NCI-H510A (cell line): ENCODE data around the gene ARMH2.
"Not testable (repeated sequence)": the region's sequence is repeated elsewhere in the genome, so short reads cannot be mapped to it uniquely, and the experiment has no call there.

Source experiments
- DNase-seq: peaks from one replicate; lab custom pipeline; 2025; lab: John Stamatoyannopoulos, UW

The ARMH2 gene

DNA sequence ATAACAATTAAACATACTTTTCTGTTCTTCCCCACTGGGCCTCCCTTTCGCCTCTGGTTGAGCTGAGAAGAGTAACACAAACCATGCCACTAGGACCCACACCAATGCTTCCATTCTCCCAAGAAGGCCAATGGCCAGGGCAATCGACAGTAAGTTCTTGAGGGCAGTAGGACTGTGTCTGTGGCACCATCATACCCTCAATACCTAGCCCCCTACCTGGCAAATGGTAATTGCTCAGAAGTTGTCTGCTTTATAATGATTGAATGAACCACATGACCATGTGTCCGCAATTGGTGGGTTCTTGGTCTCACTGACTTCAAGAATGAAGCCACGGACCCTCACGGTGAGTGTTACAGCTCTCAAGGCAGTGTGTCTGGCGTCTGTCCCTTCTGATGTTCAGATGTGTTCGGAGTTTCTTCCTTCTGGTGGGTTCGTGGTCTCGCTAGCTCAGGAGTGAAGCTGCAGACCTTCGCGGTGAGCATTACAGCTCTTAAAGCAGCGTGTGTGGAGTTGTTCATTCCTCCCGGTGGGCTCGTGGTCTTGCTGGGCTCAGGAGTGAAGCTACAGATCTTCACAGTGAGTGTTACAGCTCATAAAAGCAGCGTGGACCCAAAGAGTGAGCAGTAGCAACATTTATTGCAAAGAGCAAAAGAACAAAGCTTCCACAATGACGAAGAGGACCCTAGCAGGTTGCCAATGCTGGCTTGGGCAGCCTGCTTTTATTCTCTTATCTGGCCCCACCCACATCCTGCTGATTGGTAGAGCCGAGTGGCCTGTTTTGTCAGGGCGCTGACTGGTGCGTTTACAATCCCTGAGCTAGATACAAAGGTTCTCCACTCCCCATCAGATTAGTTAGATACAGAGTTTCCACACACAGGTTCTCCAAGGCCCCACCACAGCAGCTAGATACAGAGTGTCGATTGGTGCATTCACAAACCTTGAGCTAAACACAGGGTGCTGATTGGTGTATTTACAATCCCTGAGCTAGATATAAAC, 33.6 kb downstream of the ARMH2 start:
- DNase-seq = not testable (repeated sequence)

DNA sequence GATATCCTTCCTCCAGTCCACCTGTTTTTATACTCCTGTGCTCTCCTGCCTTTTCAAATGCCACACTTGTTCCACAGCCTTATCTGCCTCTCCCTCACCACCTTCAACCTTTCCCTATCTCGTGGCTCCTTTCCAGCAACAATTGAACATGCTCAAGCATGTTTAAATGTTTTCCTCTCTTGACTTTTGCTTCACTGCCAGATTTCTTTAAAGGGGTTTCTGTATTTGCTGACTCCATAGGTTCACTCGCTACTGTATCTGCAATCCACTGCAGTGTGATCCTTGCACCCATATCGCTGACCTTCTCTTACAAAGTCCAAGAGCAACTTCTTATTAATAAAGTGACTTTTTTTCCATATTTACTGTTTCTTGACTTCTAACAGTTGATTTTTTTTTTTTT, 35.1 kb downstream of the ARMH2 start:
- no peak for DNase-seq

DNA sequence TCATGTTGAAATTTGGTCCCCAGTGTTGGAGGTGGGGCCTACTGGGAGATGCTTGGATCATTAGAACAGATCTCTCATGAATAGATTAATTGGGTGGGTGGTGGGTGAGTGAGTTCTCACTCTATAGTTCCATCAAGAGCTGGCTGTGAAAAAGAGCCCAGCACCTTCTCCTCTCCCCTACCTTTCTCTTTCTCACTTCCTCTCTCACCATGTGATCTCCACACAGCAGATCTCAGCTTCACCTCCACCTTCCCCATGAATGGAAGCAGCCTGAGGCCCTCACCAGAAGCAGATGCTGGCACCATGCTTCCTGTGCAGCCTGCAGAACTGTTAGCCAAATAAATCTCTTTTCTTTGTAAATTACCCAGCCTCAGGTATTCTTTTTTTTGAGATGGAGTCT, 36.9 kb downstream of the ARMH2 start:
- DNase-seq = no peak

DNA sequence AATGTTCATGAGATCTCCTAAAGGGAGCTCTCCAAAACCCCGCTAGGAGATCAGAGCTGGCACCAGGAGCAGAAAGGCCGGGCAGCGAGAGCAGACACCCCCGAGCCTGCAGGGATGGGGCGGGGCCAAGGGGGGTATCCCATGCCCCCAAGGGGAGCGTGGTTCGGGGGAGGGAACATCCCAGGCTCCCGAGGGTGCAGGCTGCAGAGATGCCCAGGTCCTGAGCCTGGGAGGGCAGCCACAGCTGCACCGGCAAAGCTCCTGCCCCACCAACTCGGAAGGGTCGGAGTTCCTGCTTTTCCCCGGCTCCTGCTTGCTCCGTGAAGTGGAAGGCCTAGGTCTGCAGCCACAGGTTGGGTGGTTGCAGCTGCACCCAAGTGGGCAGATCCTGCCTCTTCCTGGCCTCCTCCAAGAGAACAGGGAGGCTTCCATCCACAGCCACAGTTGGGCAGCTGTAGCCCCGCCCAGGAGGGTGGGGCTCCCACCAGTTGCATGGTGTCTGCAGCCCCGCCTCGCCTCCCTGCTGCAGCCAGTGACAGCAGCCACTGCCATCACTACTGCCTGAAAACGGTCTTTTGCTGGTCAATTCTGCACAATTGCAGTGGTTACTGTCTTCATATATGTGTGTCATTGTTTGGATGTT, 37.4 kb downstream of the ARMH2 start:
- DNase-seq = no peak

DNA sequence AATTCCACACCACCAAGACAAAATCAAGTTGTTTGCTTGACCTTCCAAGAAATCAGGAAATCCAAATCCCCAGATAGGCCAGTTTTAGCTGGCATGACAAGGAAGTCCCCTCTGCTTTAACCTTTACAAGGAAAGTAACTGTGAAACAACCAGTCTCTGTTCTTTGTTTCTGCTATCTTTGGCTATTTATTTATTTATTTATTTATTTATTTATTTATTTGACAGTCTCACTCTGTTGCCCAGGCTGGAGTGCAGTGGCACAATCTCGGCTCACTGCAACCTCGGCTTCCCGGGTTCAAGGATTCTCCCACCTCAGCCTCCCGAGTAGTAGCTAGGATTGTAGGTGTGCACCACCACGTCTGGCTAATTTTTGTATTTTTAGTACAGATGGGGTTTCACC, 38.5 kb downstream of the ARMH2 start:
- DNase-seq = no peak

DNA sequence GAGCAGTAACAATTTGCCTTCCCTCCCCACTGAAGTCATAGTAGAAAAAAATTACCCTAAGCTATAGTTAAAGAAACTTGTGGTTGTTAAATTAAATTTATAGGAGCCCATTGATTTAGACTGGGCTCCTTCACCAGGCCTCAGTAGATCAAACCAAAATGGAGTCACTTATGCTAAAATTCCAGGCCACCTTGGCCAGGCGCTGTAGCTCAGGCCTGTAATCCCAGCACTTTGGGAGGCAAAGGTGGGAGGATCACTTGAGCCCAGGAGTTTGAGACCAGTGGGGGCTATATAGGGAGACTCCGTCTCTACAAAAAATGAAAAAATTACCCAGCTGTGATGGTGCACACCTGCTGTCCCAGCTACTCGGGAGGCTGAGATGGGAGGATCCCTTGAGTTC, 39.0 kb downstream of the ARMH2 start:
- no peak for DNase-seq

DNA sequence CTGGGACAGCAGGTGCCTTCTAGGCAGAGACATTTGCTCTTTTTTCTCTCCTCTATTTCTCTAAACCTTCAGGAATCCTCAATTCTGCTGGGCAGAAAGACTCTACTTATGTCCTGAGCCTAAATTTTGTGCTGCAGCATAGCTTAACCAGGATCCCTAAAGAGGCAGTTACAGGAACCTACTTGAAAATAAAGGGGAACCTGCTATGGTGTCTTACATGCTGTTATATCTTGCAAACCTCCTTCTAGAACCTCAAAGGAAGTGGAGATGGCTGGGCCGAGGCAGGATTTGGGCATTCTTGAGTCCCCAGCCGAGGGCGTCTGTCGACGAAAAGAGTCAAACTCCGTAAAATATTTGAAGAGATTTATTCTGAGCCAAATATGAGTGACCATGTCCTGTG, 41.1 kb downstream of the ARMH2 start:
- no peak for DNase-seq

DNA sequence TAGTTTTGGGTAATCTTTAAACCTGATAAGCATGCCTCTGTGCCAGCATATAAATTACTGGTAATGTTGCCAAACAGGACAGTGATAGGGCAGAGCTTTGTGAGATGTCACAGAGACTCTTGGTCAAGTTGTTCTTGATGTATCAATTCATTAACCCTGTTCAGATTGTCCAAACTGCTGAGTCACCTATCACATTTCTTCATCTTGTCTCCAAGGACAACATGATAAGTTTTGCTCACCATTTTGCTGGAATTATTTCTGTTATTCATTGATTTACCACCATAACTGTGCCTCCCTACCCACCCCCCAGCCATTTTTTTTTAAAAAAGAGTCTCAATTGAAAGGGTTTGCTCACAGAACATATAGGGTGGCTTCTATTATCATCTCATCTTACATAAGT, 43.4 kb downstream of the ARMH2 start:
- no peak for DNase-seq

DNA sequence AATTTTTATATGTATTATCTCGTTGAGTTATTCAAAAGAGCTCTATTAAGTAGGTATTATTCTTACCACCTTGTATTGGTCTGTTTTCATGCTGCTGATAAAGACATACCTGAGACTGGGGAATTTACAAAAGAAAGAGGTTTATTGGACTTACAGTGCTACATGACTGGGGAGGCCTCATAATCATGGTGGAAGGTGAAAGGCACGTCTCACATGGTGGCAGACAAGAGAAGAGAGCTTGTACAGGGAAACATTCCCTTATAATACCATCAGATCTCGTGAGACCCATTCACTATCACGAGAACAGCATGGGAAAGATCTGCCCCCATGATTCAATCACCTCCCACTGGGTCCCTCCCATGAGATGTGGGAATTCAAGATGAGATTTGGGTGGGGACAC, 44.3 kb downstream of the ARMH2 start:
- not testable (repeated sequence) for DNase-seq

DNA sequence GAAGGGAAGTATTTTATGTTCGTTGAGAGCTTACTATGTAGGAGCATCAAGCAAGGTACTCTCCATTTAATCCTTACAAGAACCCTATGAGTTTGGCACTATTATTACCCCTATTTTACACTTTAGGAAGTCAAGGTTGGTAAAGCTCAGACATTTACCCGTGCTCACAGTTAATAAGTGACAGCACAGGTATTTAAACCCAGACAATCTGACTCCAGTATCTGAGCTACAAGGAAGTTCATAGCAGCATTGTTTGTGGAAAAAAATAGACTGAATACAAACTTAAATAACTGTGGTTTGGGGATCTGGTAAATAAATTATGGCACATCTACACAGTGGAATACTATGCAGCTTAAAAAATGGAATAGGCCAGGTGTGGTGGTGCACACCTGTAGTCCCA, 45.2 kb downstream of the ARMH2 start:
- DNase-seq = no peak

DNA sequence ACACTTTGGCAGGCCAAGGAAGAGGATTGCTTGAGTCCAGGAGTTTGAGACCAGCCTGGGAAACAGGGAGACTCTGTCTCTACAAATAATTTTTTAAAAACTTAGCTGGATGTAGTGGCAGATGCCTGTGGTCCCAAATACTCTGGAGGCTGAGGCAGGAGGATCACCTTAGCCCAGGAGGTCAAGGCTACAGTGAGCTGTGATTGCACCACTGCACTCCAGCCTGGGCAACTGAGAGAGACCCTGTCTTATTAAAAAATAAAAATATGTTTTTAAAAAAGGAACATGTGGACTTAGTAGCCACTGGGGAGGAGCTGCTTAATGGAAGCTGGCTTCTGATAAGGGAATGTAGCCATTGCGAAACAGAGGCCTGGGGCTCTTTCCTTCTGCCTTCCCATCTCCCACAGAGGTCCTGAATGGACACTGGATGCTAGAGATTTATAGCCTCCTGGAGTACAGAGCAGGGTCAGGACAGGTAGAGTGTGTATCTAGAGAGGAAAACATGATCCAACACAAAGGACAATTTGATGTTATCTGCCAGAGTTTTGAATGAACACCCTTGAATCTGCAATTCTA, 45.7 kb downstream of the ARMH2 start:
- no peak for DNase-seq

DNA sequence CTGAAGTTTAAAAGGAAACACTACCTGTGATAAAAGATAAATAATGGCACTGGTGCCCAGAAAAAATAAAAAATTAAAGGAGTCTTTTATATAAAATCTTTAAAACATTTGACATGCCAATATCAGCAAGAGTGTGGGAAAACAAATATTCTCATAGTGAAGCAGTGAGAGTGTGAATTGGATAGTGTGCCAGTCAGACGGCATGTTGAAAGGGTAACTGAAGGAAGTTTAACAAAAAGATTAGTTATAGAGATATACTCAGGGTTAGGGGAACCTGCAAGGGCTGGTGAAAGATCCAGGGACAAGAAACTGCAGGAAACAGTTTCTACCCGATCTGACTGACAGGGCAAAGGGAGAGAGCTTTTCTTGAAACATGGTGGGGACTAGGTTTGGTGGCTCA, 46.2 kb downstream of the ARMH2 start:
- DNase-seq = no peak

DNA sequence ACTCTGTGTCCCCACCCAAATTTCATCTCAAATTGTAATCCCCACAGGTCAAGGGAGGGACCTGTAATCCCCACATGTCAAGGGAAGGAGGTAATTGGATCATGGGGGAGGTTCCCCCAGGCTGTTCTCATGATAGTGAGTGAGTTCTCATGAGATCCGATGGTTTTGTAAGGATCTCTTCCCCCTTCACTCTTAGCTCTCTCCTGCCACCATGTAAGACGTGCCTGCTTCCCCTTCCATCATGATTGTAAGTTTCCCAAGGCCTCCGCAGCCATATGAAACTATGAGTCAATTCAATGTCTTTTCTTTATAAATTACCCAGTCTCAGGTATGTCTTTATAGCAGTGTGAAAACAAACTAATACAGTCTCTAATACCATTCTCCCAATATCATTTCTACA, 47.8 kb downstream of the ARMH2 start:
- not testable (repeated sequence) for DNase-seq

DNA sequence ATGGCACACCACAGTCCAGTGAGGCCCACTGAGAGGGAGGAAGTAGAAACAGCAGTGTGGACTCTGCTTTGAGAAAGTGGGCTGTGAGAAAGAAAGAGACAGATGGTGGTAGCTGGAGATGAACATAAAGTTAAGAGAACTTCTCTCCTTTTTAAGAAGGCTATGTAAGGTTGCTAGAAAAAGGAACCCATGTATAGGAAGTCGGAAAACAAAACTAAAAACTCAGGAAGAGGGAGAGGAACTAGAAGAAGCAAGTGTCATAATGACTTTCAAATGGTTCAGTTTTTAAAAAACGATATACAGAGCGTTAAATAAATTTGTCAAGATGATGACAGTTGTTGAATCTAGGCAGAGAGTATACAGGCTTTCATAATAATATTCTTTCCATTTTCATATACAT, 49.4 kb downstream of the ARMH2 start:
- DNase-seq = no peak
